Stimulated activated naive B cell treated with anti-CD40 and anti-IgM and Interleukin-4, amounts not matched to agents 10 μg/mL and 1 μg/mL and 100 μg/mL, for 72 hours (primary cell): ENCODE results near the gene PCSK6.

Experiments
- ATAC-seq, 2 donors: fragments of 150-1000 bp; cut with Tn5 transposase; replicated peaks; 2 replicates each; pipeline ENCODE4 v1.10.0; 2021; ENCODE audit warnings: moderate library complexity in 1 of 2
- DNase-seq: peaks from one replicate; pipeline ENCODE4 v3.0.0; 2021
- H3K27ac Mint-ChIP-seq: one replicate; pipeline ENCODE4 v1.8.0; 2022; ENCODE audit warnings: mild to moderate bottlenecking, mixed read lengths
- H3K27me3 Mint-ChIP-seq, 2 donors: one replicate each; pipeline ENCODE4 v1.8.0; 2022; ENCODE audit warnings: mixed read lengths in 2 of 2
- H3K36me3 Mint-ChIP-seq, 2 donors: one replicate each; pipeline ENCODE4 v1.8.0; 2022; ENCODE audit warnings: mixed read lengths in 2 of 2, mild to moderate bottlenecking in 1 of 2
- H3K4me1 Mint-ChIP-seq, 2 donors: one replicate each; pipeline ENCODE4 v1.8.0; 2022; ENCODE audit warnings: mixed read lengths in 2 of 2, mild to moderate bottlenecking in 1 of 2
- H3K4me3 Mint-ChIP-seq, 2 donors: one replicate each; pipeline ENCODE4 v1.8.0; 2022; ENCODE audit warnings: mild to moderate bottlenecking in 2 of 2, mixed read lengths in 2 of 2, moderate library complexity in 1 of 2
- H3K9me3 Mint-ChIP-seq, 2 donors: one replicate each; pipeline ENCODE4 v1.8.0; 2022; ENCODE audit warnings: mixed read lengths in 2 of 2, mild to moderate bottlenecking in 1 of 2

Gene PCSK6

DNA sequence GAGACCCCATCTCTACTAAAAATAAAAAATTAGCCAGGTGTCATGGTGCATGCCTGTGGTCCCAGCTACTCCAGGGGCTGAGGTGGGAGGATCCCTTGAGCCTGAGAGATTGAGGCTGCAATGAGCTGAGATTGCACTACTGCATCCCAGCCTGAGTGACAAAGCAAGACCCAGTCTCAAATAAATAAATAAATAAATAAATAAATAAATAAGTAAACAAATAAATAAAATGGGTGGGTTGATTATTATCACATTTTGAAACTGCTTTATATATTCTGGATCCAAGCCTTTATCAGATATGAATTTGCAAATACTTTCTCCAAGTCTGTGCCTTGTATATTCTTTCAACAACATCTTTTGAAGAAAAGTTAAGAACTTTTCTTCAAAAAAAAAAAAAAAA, 22.2 kb upstream of the PCSK6 start:
- Mint-ChIP-seq H3K27me3 (peaks cover 9 to 27% of the 10 kb centered on the region in 2 donors), H3K4me3 (no peak overlapping the region), H3K27ac (no peak overlapping the region), H3K4me1 (no peaks in the 10 kb centered on the region), H3K9me3 (peaks cover 9 to 11% of the 10 kb centered on the region in 2 donors), H3K36me3 (peaks cover 0 to 1% of the 10 kb centered on the region in 2 donors)
- ATAC-seq = no peak
- no peak for DNase-seq

DNA sequence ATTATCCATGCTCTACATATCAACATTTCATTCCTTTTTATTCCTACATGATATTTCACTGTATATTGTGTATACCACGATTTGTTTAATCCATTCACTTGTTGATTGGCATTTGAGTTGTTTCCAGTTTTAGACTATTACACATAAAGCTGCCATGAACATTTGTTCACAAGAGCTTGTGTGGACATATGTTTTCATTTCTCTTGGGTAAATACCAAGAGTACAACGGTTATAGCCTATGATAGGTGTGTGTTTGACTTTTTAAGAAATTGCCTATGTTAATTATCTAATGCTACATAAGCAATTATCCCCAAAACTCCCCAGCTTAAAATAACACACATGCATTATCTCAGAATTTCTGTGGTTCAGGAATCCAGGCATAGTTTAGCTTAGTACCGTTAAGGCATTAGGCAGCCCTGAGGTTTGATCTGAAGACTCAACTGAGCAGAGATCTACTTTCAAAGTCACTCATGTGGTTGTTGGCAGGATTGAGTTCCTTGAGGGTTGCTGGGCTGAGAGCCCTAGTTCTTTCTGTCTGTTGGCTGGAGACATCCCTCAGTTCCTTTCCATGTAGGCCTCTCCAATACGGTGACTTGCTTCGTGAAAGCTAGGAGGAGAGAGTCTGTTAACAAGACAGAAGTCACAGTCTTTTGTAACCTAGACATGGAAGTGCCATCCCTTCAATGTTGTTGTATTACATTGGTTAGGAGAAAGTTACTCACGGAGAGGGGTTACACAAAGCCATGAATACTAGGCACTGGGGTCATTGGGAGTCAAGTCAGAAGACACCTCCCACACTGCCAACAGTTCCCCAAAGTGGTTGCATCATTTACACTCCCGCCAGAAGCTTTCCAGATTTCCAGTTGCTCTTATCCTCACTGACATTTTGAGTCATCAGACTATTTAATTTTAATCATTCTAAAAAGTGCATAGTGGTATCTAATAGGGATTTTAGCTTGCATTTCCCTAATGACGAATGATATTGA, 21.0 kb upstream of the PCSK6 start:
- Mint-ChIP-seq H3K27me3 (peaks cover 18 to 36% of the 10 kb centered on the region in 2 donors), H3K4me3 (no peak overlapping the region), H3K9me3 (peaks cover under 1 to 2% of the 10 kb centered on the region in 2 donors), H3K4me1 (no peaks in the 10 kb centered on the region), H3K27ac (no peak overlapping the region), H3K36me3 (no peaks in the 10 kb centered on the region)
- DNase-seq (no peak), ATAC-seq (no peak)

DNA sequence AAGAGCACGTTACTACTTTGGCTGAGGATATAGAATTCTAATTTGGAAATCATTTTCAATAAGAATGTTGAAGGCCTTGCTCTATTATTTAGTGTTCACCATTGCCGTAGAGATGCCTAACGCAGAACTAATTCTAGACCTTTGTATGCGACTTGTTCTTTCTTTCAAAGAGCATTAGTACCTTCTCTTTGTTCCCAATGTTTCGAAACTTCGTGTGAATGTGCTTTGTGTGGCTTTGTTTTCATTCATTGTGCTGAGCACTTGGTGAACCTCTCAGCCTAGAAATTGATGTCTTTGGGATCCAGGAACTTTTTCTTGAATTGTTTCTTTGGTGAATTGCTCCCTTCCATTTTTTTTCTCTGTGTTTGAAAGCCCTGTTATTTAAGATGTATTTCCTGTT, 19.8 kb upstream of the PCSK6 start:
- H3K27ac Mint-ChIP-seq = no peak overlapping the region

DNA sequence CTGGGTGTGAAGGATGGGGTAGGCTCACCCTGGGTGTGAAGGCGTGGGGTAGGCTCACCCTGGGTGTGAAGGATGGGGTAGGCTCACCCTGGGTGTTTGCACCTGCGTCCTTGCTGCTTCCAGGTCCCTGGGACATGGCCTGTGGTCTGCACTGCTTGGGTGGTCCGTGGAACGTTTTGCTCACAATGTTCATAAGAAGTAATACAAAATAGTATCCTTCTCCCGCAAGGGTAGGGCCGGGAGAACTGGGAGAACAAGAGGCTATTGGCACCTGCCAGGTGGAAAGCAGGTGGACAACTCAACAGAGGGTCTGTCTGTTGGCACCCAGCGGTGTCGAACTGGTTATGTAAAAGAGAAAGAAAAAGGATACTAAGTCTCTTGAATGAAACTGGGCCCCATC, 17.0 kb upstream of the PCSK6 start:
- H3K9me3 Mint-ChIP-seq = no peaks in the 10 kb centered on the region
- H3K36me3 Mint-ChIP-seq = no peaks in the 10 kb centered on the region
- ATAC-seq (no peak), DNase-seq (no peak)
- peaks cover 3% of the 10 kb centered on the region in 2 donors for H3K4me1 Mint-ChIP-seq
- H3K4me3 Mint-ChIP-seq = no peak overlapping the region
- H3K27ac Mint-ChIP-seq = no peak overlapping the region
- peaks cover 26 to 48% of the 10 kb centered on the region in 2 donors for H3K27me3 Mint-ChIP-seq

More for the DNA sequence above, 19.8 kb upstream of the PCSK6 start:
- DNase-seq = no peak
- Mint-ChIP-seq H3K9me3 (no peaks in the 10 kb centered on the region), H3K4me1 (no peaks in the 10 kb centered on the region), H3K27me3 (peaks cover 18 to 43% of the 10 kb centered on the region in 2 donors), H3K4me3 (no peak overlapping the region), H3K36me3 (no peaks in the 10 kb centered on the region)
- ATAC-seq = no peak

DNA sequence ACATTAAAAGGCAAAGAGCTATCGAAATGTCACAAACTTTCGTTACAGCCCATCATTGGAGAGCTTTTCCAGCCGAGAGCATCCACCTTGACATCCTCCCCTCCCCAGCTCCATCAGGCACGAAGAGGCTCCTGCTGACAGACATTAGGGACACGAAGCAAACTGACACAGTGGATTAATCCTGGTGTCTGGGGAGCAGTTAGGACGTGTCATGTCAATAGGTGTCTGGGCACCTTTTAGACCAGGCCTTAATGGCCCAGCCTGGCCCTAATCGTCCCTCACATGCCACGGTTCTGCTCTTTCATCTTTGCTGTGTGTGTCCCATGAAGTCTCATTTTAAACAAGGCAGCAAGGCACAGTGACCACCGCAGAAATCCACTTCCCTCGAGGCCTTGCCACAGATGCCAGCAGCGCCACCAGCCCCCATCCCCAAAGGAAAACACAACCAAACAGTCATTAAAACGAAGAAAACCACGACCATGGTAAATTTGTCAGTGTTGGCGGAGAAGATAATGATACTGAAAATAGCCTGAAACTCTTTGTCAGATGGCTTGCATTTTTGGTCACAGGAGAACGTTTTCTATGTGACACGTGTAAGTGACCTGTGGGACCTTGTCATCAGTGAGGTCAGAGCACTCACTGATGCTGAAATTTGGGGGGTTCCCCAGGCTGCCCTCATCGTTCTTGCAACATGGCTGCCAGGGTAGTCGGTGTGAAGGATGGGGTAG, 16.3 kb upstream of the PCSK6 start:
- H3K9me3 Mint-ChIP-seq = no peaks in the 10 kb centered on the region
- ATAC-seq (no peak), DNase-seq (no peak)
- peaks cover 4 to 11% of the 10 kb centered on the region in 2 donors for H3K4me1 Mint-ChIP-seq
- no peaks in the 10 kb centered on the region for H3K36me3 Mint-ChIP-seq
- no peak overlapping the region for H3K4me3 Mint-ChIP-seq
- no peak overlapping the region for H3K27ac Mint-ChIP-seq
- peaks cover 30 to 48% of the 10 kb centered on the region in 2 donors for H3K27me3 Mint-ChIP-seq

DNA sequence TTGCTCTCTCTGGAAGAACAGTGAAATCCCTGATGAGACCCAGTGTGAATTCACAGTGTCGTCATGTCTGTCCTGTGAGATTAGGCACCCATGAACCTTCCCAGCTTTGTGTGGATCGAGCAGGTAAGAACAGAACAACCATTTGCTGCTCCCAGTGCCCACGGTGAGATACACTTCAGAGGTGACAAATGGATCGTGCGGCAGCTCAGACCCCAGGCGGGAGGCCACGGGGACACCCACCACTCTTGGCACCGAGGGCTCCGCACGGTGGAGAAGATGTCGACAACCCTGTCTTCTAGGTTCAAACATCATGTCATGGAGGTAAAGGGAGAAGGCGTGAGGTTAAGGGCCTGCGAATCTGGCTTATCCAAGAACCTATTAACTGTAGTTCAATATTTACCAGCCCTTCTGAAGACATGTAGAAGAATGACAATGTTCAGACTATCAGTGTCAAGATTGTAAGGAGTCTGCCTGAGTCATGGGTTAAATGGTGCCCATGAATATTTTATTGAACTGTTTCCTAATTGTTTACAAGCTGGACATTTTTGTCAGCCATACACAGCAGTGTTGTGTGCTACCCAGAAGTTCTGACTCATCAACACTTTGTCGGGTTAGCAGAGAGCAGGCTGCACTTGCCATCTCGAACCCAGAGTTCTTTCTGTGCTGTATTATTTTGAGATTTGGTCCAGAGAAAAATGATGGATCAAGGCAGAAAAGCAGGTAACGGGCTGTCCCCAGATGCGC, 15.5 kb upstream of the PCSK6 start:
- Mint-ChIP-seq H3K4me1 (peaks cover 10 to 18% of the 10 kb centered on the region in 2 donors), H3K36me3 (no peaks in the 10 kb centered on the region), H3K27me3 (peaks cover 30 to 48% of the 10 kb centered on the region in 2 donors), H3K4me3 (no peak overlapping the region), H3K27ac (no peak overlapping the region), H3K9me3 (no peaks in the 10 kb centered on the region)
- DNase-seq = no peak
- ATAC-seq = no peak

DNA sequence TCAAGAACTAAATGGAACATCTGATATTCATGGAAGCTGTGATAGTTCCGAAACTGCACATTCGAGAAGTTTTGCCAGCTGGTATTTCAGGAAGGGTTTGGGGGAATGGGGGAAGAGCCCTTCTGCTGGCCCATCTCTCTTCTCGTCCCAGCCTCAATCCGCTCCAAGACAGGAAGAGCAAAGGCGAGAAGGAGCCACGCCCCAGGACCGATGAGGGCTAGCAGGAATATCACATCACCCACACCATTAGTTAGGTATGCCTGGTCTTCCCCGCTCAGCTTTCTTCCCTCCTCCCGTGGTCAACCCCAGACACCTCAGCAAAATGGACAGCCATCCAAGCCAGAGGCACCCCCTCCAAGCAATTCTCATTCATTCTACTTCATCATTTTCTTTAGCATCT, 14.9 kb upstream of the PCSK6 start:
- ATAC-seq (no peak), DNase-seq (no peak)
- Mint-ChIP-seq H3K27ac (no peak overlapping the region), H3K4me3 (no peak overlapping the region), H3K36me3 (no peaks in the 10 kb centered on the region), H3K27me3 (peaks cover 32 to 45% of the 10 kb centered on the region in 2 donors), H3K9me3 (no peaks in the 10 kb centered on the region), H3K4me1 (peaks cover 13 to 25% of the 10 kb centered on the region in 2 donors)

DNA sequence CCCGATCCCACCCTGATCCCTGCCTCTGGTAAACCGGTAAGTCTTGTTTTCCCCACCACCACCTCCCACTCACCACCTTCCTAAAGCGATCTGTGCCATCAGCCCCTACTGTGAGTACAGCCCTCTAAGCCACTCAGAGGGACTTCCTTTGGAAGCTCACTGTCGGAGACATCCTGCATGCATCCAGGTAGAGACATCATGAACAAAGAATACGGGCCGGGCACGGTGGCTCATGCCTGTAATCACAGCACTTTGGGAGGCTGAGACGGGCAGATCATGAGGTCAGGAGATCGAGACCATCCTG, 13.7 kb upstream of the PCSK6 start:
- H3K27me3 Mint-ChIP-seq = peaks cover 43 to 44% of the 10 kb centered on the region in 2 donors
- peaks cover 13 to 26% of the 10 kb centered on the region in 2 donors for H3K4me1 Mint-ChIP-seq
- no peak overlapping the region for H3K4me3 Mint-ChIP-seq
- ATAC-seq (no peak), DNase-seq (no peak)
- no peak overlapping the region for H3K27ac Mint-ChIP-seq
- H3K9me3 Mint-ChIP-seq = no peaks in the 10 kb centered on the region
- no peaks in the 10 kb centered on the region for H3K36me3 Mint-ChIP-seq

DNA sequence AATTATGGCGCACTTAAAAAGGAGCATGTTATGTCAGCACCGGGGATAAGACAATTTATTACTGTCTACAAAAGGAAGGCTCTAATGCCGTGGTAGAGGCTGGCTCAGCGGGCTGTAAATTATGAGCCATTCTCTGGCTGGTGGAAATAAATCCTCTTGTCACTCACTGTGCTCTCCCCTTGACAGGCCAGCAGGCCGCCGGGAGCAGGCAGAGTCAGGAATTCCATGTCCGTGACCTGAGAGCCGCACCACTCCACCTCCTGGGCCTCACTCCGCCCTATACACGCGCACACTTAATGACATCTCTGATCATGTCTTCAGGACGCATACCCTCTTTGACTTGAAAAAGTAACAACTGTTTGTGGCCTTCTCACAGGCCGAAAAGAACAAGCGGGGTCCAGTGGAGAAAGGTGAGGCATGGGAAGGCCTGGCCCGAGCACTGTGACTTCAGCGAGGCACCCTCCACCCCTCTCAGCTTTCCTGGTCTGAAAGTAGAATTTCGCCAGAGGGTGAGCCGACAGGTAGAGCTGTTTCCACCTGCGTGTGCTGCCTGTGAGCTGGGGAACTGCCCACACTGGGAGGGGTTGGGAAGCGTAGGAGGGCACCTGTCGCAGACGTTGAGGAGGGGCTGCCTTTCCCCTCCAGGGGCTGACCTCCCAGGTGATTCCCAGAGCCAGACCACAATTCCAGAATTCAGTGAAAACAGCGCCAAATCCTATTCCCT, 13.2 kb upstream of the PCSK6 start:
- no peak for ATAC-seq
- H3K4me1 Mint-ChIP-seq = peaks cover 15 to 29% of the 10 kb centered on the region in 2 donors
- H3K27ac Mint-ChIP-seq = no peak overlapping the region
- no peaks in the 10 kb centered on the region for H3K9me3 Mint-ChIP-seq
- no peak overlapping the region for H3K4me3 Mint-ChIP-seq
- peaks cover 47 to 48% of the 10 kb centered on the region in 2 donors for H3K27me3 Mint-ChIP-seq
- H3K36me3 Mint-ChIP-seq = no peaks in the 10 kb centered on the region
- DNase-seq = no peak

DNA sequence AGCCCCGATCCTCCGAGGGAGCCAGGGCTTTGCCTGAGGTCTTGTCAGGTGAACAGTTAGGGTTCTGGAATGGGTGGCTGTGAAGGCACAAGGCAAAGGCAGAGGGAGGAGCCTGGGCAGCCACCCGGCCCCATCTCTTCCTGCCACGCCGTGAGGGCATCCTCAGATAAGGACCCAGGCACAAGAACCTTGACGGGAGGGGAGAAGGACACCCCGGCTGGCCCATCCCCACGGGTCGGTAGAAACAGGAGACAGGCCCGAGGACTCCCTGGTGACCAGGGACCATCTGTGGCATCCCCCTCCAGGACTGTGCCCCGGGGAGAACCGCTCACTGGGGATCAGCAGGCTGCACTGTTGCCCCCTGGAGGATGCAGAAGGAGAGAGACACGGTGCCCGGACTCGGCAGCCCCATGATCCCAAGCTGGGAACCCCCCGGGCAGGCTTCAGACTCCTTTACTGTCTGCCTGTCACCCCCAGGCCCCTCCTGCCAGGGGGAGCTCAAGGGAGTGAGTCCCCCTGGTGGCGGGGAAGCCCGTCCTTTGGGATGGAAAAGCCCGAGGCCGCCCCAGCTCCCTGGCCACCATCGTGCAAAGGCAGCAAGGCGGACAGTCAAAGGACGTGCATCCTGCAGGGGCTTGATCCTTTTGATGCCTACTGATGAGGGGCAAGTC, 12.3 kb upstream of the PCSK6 start:
- peak; percentile 24 for DNase-seq
- Mint-ChIP-seq H3K36me3 (no peaks in the 10 kb centered on the region), H3K9me3 (no peaks in the 10 kb centered on the region), H3K27ac (no peak overlapping the region), H3K4me3 (peak overlapping the region; percentile 42 to 71), H3K27me3 (peaks cover 47 to 53% of the 10 kb centered on the region in 2 donors), H3K4me1 (peaks cover 22 to 38% of the 10 kb centered on the region in 2 donors)
- ATAC-seq = peak; percentile 71 to 82

DNA sequence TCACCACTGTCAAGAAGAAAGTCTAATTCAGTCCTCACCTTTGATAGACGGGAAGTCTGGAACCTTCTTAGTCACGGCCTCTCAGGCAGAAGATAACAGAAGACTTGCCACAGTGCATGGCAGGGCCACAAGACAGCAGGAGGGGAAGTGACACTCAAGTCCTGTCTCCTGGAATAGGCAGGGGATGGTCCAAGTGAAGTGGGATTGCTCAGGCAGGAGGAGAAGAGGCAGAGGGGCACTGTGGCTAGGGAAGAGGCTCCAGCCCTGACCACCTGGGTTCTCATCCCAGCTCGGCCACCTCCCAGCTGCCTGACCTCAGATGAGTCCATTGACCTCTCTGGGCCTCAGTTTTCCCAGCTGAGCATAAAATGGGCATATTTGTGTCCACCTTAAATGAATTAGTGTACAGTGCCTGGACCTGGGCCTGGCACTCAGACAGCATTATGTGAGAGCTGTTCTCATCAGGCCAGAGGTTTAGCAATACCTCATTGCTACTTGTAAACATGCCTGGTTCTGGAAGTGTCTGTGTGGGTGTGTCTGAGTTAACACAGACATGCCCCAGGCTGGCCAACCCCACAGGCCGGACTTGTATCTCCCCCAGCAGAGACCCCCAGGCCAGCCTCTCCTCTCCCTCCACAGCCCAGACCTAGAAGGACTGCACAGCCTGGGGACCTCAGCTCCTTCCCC, 11.5 kb upstream of the PCSK6 start:
- H3K27me3 Mint-ChIP-seq = peaks cover 50 to 54% of the 10 kb centered on the region in 2 donors
- H3K4me1 Mint-ChIP-seq = peaks cover 30 to 46% of the 10 kb centered on the region in 2 donors
- H3K36me3 Mint-ChIP-seq = no peaks in the 10 kb centered on the region
- H3K27ac Mint-ChIP-seq = no peak overlapping the region
- ATAC-seq = peak; percentile 52 to 69
- H3K9me3 Mint-ChIP-seq = no peaks in the 10 kb centered on the region
- no peak overlapping the region for H3K4me3 Mint-ChIP-seq
- DNase-seq = no peak

DNA sequence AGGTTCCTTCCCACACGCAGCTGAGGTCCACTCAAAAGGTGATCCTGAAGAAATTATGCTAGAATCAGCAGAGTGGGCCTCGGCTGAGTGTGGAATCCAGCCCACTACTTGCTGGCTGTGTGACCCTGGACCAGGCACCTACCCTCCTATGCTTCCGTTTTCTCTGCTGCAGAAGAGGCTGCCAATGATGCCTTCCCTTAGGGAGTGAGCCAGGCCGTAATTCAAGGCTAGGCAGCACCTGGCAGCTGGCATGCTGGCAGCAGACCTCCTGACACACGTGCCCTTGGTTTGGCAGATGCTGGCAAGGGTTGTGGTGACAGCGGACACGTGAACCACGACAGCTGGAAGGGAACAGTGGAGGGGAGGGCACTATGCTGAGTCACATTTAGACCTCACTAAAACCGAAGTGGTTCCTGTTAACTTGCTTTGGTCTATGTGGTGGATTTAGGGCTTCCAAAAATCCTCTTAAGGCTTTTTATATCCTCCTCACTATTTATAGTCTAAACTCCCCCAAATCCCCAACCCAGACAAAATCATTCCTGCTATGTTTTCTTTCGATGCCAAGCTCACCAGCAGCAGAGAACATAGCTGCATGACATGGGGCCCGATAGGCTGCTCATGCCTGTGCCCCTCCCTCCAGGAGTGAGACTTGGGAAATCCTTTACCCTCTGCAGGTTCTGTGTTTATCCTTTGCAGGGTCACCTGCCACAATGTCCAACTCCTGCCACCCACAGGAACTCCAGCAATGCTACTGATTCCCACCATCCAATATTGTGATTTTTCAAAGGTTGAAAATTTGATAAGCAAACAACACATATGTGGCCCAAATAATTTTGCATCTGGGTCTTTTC, 10.6 kb upstream of the PCSK6 start:
- Mint-ChIP-seq H3K36me3 (no peaks in the 10 kb centered on the region), H3K4me1 (peaks cover 33 to 56% of the 10 kb centered on the region in 2 donors), H3K27me3 (peaks cover 54 to 60% of the 10 kb centered on the region in 2 donors), H3K27ac (no peak overlapping the region), H3K9me3 (no peaks in the 10 kb centered on the region), H3K4me3 (peak overlapping the region in 1 of 2 donors; percentile 30)
- DNase-seq (peak; percentile 47), ATAC-seq (peak; percentile 74 to 78)
